ENCODE results near the gene SLX4.

Gene SLX4

GRCh38 chr16:3598236-3598635 is 13.2 kb downstream of the SLX4 start:
- no peak for DNase-seq

- DNase-seq = no peak
Measured at GRCh38 chr16:3597676-3598075, 13.7 kb downstream of the SLX4 start.

GRCh38 chr16:3597226-3597625 is 14.2 kb downstream of the SLX4 start:
- no peak for DNase-seq

DNA sequence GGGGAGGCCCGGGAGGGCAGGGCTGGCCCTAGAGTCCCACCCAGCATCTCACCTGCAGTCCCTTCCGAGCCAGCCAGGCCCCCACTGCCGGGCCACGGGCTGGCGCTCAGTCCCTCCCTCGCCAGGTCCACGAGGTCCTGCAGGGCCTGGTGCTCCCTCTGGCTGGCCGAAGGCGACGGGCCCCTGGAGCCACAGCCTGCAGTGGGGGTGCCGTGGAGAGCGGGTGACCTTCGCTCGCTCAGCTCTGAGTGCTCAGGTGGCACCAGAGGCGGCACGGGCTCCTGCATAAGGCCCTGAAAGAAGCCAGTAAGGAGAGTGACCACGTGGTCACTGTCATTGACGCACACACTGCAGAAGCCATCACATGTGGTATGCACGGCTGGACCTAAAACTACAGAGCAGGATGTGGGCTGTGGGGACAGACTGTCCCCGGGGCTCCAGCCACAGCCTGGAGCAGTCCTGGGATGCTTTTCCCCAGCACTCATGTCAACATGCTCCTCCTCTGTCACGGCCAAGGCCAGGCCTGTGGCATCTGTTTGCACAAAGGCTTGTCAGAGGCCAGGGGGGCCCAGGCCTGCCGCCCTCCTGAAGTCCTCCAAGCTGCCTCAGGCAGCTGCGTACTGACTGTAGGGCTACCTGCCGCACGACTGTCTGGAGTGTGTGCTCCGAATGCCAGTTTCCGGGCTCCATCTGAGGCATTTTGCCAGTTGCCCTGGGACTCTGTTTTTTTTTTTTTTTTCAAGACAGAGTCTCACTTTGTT is 15.1 kb downstream of the SLX4 start:
- DNase-seq = no peak

GRCh38 chr16:3595521-3596021 is 15.8 kb downstream of the SLX4 start:
- no peak for DNase-seq

DNA sequence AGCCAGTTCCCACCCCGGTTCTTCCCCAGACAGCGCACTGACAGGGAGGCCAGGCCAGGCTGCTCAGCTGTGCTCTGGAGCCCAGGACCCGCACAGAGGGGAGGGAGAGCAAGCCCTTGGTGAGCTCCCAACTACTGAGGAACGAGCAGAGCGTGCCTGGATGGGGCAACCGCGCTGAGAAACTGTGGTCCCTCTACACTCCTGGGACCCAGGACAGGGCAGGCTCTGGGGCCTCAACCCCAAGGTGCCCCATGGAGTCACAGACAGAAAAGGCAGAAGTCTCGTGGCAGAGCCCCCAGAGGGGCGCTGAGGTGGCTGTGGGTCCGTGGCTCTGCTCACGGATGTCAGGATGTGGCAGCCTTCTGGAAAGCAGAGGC is 16.3 kb downstream of the SLX4 start:
- no peak for DNase-seq

DNA sequence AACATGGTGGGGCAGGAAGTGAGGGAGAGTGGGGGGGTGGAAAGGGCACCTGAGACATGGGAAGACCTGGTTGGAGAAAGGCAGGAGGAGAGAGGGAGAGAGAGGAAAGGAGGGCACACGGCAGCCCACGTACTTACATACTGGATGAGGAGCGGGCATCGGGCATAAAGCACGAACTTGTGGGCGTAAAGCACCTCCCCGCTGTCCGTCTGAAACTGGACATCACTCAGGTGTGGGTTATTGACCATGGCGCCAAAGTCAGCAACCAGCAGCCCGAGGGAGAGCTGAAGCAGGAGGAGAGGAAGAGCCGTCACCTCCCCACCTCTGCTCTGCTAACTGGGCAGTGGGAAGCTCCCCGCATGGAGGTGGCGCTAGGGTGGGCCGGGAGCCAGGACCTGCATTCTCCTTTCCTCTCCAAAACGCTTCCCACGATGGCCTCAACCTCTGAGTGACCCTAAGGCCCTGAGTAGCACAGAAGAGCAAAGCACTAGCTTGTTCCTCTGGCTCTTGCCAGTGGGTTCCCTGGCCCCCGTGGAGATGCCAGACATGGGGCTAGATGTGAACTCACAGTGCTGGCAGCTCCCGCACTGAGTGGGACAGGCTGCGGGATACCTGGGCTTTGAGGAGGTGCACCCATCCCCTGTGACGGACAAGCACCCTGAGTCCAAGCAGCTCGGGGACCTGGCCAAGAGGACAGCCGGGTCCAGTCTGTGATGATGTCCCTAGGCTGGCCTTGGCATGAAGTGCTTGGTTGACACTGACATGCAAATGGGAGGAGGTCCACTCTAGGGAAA is 16.9 kb downstream of the SLX4 start:
- DNase-seq = no peak

DNA sequence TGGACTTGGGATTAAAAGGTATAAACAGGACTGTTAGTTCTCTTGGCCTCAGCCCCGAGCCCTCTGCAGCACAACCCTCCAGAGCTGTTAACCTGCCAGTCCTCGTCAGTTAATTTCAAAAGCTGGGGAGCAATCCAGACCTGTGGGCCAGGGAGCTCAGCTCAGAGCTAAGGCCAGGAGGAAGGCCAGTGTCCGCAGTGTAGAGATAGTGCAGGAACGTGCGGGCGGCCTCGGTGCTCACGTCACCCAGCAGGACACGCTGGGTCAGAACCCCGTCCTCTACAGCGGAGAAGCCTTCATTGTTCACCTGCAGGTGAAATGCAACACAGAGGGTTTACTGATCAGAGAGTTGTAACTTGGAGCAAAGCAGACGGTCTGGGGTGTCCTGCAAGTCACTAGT is 18.8 kb downstream of the SLX4 start:
- DNase-seq = no peak

DNA sequence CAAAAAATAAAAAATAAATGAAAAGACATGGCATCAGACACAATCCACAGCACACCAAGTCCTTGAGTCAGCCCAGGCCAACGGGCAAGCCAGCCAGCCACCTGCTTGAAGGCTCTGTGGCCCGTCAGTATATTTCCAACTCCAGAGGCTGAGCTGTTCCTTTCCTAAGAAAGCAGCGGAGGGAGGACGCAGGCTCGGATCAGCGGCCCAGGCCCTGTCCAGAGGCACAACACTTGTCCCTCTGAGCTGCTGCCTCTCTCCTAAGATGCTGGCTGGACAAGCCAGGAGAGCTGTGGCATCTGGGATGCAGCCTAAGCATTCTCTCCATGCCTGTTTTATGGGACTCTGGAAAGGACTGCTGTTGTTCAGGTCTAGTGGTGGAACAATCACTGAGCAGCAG is 19.4 kb downstream of the SLX4 start:
- no peak for DNase-seq

GRCh38 chr16:3591436-3591803 is 20.0 kb downstream of the SLX4 start:
- no peak for DNase-seq

DNA sequence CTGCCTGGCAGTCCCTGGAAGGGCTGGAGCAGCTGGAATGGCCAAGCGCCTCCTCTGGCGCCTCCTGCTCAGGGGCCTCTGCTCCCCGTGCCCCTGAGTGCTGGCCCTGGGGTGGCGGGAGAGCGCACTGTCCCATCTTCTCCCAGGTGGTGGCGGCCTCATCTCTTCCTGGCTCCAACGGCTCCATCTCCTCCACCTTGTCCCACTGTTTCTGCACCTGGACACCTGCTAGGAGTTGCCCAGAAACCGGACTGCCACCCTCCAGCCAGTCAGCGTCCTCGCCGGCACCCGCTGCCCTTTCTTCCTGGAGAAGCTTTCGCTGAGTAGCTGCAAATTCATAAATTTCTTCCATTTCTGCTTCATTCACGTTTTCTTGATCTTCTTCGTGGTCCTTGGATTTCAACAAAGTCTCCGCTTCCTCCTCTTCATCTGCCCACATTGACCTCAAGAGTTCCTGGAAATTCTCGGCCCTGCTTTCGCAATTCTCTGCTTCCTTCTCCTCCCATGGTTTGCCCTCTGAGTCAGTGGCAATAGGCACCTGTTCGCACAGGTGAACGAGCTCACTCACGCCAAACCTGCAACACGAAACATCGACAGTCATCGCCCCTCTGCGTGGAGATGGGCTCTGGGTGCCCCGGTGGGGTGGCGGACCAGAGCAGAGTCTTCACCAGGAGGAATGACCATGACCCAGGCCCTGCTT is 20.5 kb downstream of the SLX4 start:
- no peak for DNase-seq

DNA sequence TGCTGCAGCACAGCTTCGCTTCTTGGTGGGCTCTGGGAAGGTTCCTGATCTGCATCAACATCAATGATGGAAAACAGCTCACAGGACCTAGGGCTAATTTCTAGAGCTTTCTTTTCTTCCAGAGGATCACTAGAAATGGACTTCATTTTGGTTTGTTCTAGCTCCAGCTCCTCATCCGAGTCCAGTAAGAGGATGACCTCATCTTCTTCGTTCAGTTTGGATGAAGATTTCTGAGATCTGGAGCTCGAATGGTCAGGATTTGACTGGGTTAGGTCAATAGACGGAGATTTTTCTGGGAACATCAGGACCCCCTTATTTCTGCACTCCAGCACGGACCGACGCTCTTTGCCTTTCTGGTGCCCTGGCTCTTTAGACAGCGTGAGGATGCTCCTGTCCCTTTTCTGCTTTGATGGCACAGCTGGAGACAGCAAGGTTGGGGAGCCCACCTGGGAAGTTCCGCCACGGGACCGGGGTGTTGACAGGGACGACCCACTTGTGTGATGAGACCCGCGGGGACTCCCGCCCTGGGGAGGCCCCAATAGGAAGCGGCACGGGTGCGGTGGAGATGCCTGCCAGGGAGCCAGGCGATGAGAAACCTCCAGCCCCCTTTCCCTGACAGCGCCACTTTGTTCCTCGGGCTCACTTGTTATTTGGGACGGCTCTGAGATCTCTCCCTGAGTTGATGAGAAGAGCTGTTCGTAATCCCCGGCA is 21.3 kb downstream of the SLX4 start:
- DNase-seq = no peak

DNA sequence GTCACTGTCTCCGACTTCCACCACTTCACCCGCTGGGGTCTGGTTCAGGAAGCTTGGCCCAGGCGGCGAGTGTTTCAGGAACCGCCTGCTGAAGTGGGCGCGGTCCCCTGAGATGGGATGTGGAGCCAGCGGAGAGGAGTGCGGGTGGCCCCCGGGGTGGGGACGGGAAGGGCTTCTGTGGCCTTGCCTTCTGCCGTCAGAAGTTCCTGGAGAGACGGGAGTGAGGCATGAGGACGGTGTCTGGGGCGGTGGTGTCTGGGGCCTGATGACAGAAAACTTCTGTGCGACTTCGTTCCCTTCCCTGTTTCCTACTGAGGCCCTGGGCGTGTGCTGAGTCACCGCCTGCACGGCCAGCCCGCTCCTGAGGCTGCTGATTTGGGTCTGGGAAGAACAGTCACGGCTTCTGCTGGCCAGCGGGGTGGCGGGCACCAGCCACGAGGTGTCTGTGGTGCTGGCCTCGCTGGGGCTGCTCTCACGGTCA is 21.9 kb downstream of the SLX4 start:
- DNase-seq = no peak

DNA sequence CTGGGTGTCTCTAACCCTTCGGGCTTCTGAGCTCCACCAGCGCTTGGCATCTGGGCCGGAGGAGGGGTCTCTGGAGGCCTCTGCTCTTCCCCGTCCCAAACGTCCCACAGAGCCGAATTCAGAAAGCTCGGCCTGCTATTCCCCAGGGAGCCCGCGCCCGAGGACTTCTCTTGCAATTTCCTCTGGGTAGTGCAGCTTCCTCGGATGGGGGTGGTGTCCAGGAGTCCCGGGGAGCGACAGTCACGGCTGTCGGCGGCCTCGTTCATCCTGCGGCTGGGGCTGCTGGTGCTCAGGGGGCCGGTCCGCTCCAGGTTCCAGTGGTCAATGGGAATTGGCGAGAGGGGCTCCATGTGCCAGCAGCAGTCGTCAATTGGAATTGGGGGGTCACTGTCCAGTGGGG is 22.4 kb downstream of the SLX4 start:
- DNase-seq = no peak

- no peak for DNase-seq
Measured at GRCh38 chr16:3587547-3588110, 23.8 kb downstream of the SLX4 start.

- DNase-seq = no peak
Measured at GRCh38 chr16:3584412-3584811, 27.0 kb downstream of the SLX4 start.

DNA sequence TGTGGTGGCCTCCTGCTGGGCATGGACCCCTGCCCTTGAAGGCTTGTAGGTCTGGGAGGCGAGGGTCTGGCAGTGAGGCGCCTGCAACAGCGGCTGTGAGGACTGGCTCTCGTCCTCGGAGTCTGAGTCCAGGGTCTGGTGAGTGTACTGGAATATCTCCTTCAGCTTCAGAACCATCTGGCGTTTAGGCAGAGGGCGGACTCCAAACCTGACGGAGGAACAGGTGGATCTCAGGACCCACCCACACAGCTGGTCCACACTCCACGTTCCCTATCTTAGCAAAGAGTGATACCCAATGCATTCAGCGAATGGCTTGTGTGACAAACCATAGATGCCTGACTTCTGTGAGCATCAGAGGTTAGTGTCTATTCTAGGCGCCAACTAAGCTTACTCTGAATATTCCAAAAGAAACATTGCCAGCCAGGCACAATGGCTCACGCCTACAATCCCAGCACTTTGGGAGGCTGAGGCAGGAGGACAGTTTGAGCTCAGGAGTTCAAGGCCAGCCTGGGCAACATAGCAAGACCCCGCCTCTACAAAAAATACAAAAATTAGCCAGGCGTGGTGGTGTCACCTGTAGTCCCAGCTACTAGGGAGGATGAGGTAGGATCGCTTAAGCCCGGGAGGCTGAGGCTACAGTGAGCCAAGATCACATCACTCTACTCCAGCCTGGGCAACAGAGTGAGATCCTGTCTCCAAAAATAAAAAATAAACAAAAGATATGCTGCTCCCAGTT is 27.9 kb downstream of the SLX4 start:
- DNase-seq = no peak

GRCh38 chr16:3582276-3583165 is 28.9 kb downstream of the SLX4 start:
- no peak for DNase-seq

- no peak for DNase-seq
Measured at GRCh38 chr16:3581392-3581791, 30.0 kb downstream of the SLX4 start.

DNA sequence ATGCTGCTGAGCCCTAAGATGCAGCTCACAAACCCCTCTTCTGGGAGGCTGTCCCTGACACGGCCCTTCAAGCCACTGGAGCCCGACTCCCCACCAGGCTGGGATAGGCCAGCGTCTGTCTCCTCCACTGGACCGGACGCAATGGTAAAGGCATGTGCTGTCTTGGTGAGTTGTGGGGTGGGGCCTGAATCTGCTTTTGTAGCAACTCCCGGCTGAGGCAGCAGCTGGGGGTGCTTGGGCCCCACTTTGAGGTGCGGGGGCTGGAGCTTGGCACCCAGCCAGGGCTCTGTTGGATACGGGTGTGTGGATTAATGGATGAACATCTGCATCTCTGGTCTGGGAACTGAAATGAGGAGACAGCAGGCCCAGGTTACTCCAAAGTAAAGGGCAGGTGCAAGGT is 30.7 kb downstream of the SLX4 start:
- no peak for DNase-seq
